K562 (cell line): Measurements from ENCODE around the gene NISCH. TPM values are rescaled to one million over a fixed set of nuclear protein-coding genes. Genes with fewer than 3 reads are reported as not detected.

Experiments
- HDAC8 ChIP-seq: fragments of 450-650 bp; IDR thresholded peaks from 2 replicates; pipeline ENCODE4 v1.6.1; 2016; ENCODE audit warnings: mild to moderate bottlenecking, missing genetic modification characterization, moderate library complexity, missing compliant biosample characterization
- JUN ChIP-seq, 2 experiments: sonication (generic) in 1 of 2; formaldehyde crosslinking in 1 of 2; IDR thresholded peaks; 2 replicates each; pipeline versions ENCODE4 v1.6.1 to v1.8.0; 2012 to 2022; ENCODE audit warnings: borderline replicate concordance in 2 of 2, mild to moderate bottlenecking in 2 of 2, improper control_type of control experiment in 1 of 2, low read depth in 1 of 2, low read length in 1 of 2, missing genetic modification reagents in 1 of 2
- NR2C1 ChIP-seq, 2 experiments: fragments of 450-650 bp; IDR thresholded peaks; 2 replicates each; pipeline ENCODE4 v1.6.1; 2017; ENCODE audit warnings: mild to moderate bottlenecking in 2 of 2, antibody characterized with exemption in 1 of 2, inconsistent platforms in 1 of 2, missing compliant biosample characterization in 1 of 2, missing genetic modification characterization in 1 of 2
- PHB ChIP-seq: fragments of 250-450 bp; sonication (Bioruptor Pico); IDR thresholded peaks from 2 replicates; pipeline ENCODE4 v1.5.0; 2021
- PRPF4 ChIP-seq: fragments of 200-400 bp; formaldehyde crosslinking; IDR thresholded peaks from one replicate; pipeline ENCODE4 v1.6.1; 2017; ENCODE audit warnings: low read length, low read depth, mild to moderate bottlenecking; ENCODE audit not compliant: insufficient read depth, poor library complexity, severe bottlenecking
- SAP30 ChIP-seq: fragments of 200-600 bp; sonication (generic); IDR thresholded peaks from 2 replicates; pipeline ENCODE4 v1.6.1; 2012; ENCODE audit warnings: borderline replicate concordance, low read depth, mild to moderate bottlenecking, moderate library complexity, low read length, control low read depth, inconsistent platforms; ENCODE audit not compliant: insufficient read depth, poor library complexity, severe bottlenecking
- SMARCA4 ChIP-seq: fragments of 450-650 bp; IDR thresholded peaks from 2 replicates; pipeline ENCODE4 v1.6.1; 2016
- ZEB2 ChIP-seq: fragments of 450-650 bp; IDR thresholded peaks from 2 replicates; pipeline ENCODE4 v1.6.1; 2016
- polyA plus RNA-seq, 8 experiments: library from polyadenylated mRNA; depleted of rRNA in 4 of 8; stranded (reverse) in 5 of 8; unstranded in 3 of 8; fragments of >200 nt; fragmentation: Nextera tagmentation in 2 of 8; fragmentation: Illumina TruSeq in 1 of 8; extraction: Ambion mirVana in 2 of 8; extraction: Trizol in 1 of 8; gene quantifications; 2 replicates each; pipeline versions ENCODE4 v1.2.1 to v1.2.3, GENCODE V29; 2011 to 2014; ENCODE audit warnings: inconsistent platforms in 1 of 8, missing spikeins in 1 of 8
- total RNA-seq, 7 experiments: library from RNA; depleted of rRNA in 6 of 7; stranded (reverse); fragments of >200 nt in 6 of 7; fragmentation: Illumina TruSeq in 2 of 7; extraction: Trizol in 2 of 7; gene quantifications; 2 replicates each; pipeline versions ENCODE4 v1.2.1 to v1.2.3, GENCODE V29; 2011 to 2021; ENCODE audit warnings: low replicate concordance in 1 of 7
- TF ChIP-seq, protein P1 (sequence below): sonication (generic); formaldehyde crosslinking; IDR thresholded peaks from 2 replicates; pipeline ENCODE4 v1.8.1; 2022; ENCODE audit warnings: missing genetic modification reagents
- TF ChIP-seq, protein P2 (sequence below): fragments of 450-650 bp; IDR thresholded peaks from 2 replicates; pipeline ENCODE4 v1.6.1; 2016; ENCODE audit warnings: low read depth
- TF ChIP-seq, protein P3 (sequence below): fragments of 150-350 bp; conservative IDR thresholded peaks from 2 replicates; pipeline ENCODE4 v1.6.1; 2014; ENCODE audit warnings: low read length

NISCH gene
- total and polyA plus RNA-seq, 9 of the 15 experiments (the other 6 are each of a cell fraction or from before 2014, with no cell fraction given): 0.44 to 43.5 (median 23.4) TPM

DNA sequence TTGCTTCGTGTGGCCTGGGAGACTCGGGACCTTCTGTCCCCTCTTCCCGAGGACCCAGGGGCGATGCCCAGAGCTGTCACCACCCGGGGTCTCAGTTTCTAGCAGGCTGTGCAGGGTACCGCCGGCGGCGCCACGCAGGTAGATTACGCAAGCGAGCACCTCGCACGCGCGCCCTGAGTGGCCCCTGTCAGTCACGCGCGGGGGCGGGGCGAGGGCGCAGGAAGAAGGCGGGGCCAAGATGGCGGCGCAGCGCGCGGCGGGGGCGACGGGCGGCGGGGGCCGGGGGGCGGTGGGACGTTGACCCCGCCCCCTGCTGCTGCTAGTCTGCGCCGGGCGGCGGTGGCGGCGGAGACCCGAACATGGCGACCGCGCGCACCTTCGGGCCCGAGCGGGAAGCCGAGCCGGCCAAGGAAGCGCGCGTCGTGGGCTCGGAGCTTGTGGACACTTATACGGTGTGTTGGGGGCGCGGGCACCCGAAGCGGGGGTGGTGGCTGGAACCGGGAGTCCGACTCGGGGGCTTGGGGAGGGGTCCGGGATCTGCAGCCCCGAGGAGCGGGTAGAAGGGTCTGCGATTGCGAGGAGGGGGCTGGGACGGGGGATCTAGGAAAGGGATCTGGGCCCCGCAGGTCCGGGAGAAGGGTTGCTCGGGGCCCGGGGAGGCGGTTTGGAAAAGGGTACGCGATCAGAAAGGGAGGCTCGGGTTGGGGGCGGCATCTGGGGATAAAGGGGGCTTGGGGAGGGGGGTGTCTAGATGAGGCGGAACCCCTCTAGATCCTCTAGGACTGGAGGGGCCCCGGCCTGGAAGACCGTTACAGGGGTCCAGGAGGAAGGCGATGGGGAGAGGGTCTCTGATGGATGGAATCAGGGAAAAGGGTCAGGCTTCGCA lies at the start of gene NISCH (continued):
- TF ChIP-seq, protein P1, sequence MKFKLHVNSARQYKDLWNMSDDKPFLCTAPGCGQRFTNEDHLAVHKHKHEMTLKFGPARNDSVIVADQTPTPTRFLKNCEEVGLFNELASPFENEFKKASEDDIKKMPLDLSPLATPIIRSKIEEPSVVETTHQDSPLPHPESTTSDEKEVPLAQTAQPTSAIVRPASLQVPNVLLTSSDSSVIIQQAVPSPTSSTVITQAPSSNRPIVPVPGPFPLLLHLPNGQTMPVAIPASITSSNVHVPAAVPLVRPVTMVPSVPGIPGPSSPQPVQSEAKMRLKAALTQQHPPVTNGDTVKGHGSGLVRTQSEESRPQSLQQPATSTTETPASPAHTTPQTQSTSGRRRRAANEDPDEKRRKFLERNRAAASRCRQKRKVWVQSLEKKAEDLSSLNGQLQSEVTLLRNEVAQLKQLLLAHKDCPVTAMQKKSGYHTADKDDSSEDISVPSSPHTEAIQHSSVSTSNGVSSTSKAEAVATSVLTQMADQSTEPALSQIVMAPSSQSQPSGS (CRISPR knock-in tag): no peak
- TF ChIP-seq SMARCA4 (no peak), NR2C1 (IDR thresholded peaks at IDR 0.05) (no peak), NR2C1 (tag; IDR thresholded peaks at IDR 0.05) (no peak), ZEB2 (no peak; the same call in 1 of the 2 replicates), PHB (CRISPR knock-in tag) (no peak), HDAC8 (tag) (no peak), PRPF4 (no peak), JUN (IDR thresholded peaks at IDR 0.05; ENCODE audit: borderline replicate concordance, low read depth, low read length) (no peak), JUN (CRISPR knock-in tag; IDR thresholded peaks at IDR 0.05; ENCODE audit: borderline replicate concordance) (no peak), SAP30 (no peak)
- TF ChIP-seq, protein P2, sequence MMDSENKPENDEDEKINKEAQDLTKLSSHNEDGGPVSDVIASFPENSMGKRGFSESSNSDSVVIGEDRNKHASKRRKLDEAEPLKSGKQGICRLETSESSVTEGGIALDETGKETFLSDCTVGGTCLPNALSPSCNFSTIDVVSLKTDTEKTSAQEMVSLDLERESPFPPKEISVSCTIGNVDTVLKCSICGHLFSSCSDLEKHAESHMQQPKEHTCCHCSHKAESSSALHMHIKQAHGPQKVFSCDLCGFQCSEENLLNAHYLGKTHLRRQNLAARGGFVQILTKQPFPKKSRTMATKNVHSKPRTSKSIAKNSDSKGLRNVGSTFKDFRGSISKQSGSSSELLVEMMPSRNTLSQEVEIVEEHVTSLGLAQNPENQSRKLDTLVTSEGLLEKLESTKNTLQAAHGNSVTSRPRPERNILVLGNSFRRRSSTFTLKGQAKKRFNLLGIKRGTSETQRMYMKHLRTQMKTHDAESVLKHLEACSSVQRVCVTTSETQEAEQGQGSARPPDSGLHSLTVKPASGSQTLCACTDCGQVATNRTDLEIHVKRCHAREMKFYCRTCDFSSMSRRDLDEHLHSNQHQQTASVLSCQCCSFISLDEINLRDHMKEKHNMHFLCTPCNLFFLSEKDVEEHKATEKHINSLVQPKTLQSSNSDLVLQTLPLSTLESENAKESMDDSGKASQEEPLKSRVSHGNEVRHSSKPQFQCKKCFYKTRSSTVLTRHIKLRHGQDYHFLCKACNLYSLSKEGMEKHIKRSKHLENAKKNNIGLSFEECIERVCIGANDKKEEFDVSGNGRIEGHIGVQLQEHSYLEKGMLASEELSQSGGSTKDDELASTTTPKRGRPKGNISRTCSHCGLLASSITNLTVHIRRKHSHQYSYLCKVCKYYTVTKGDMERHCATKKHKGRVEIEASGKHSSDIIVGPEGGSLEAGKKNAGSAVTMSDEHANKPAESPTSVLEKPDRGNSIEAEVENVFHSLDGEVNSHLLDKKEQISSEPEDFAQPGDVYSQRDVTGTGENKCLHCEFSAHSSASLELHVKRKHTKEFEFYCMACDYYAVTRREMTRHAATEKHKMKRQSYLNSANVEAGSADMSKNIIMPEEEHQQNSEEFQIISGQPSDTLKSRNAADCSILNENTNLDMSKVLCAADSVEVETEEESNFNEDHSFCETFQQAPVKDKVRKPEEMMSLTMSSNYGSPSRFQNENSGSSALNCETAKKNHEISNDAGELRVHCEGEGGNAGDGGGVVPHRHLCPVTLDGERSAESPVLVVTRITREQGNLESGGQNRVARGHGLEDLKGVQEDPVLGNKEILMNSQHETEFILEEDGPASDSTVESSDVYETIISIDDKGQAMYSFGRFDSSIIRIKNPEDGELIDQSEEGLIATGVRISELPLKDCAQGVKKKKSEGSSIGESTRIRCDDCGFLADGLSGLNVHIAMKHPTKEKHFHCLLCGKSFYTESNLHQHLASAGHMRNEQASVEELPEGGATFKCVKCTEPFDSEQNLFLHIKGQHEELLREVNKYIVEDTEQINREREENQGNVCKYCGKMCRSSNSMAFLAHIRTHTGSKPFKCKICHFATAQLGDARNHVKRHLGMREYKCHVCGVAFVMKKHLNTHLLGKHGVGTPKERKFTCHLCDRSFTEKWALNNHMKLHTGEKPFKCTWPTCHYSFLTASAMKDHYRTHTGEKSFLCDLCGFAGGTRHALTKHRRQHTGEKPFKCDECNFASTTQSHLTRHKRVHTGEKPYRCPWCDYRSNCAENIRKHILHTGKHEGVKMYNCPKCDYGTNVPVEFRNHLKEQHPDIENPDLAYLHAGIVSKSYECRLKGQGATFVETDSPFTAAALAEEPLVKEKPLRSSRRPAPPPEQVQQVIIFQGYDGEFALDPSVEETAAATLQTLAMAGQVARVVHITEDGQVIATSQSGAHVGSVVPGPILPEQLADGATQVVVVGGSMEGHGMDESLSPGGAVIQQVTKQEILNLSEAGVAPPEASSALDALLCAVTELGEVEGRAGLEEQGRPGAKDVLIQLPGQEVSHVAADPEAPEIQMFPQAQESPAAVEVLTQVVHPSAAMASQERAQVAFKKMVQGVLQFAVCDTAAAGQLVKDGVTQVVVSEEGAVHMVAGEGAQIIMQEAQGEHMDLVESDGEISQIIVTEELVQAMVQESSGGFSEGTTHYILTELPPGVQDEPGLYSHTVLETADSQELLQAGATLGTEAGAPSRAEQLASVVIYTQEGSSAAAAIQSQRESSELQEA: no peak
- TF ChIP-seq, protein P3, sequence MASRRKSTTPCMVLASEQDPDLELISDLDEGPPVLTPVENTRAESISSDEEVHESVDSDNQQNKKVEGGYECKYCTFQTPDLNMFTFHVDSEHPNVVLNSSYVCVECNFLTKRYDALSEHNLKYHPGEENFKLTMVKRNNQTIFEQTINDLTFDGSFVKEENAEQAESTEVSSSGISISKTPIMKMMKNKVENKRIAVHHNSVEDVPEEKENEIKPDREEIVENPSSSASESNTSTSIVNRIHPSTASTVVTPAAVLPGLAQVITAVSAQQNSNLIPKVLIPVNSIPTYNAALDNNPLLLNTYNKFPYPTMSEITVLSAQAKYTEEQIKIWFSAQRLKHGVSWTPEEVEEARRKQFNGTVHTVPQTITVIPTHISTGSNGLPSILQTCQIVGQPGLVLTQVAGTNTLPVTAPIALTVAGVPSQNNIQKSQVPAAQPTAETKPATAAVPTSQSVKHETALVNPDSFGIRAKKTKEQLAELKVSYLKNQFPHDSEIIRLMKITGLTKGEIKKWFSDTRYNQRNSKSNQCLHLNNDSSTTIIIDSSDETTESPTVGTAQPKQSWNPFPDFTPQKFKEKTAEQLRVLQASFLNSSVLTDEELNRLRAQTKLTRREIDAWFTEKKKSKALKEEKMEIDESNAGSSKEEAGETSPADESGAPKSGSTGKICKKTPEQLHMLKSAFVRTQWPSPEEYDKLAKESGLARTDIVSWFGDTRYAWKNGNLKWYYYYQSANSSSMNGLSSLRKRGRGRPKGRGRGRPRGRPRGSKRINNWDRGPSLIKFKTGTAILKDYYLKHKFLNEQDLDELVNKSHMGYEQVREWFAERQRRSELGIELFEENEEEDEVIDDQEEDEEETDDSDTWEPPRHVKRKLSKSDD: no peak
